Fibroblast of lung (primary cell): ENCODE measurements around the gene GPRIN3.

Experiments used
- CTCF ChIP-seq, 2 donors: IDR thresholded peaks in 1 of 2; conservative IDR thresholded peaks in 1 of 2; 1 replicate in 1 of 2; 2 replicates in 1 of 2; pipeline ENCODE4 v1.5.1; 2011 to 2012; ENCODE audit warnings: low read length in 2 of 2, control low read depth in 1 of 2, inconsistent platforms in 1 of 2, low read depth in 1 of 2, mild to moderate bottlenecking in 1 of 2
- EZH2 ChIP-seq: IDR thresholded peaks from 2 replicates; pipeline ENCODE4 v1.5.1; 2012; ENCODE audit warnings: low read length, control low read depth, mild to moderate bottlenecking; ENCODE audit errors: missing control alignments

- no peak for TF ChIP-seq CTCF (conservative IDR thresholded peaks at IDR 0.05 in 1 of 2, IDR thresholded peaks at IDR 0.05 in 1 of 2; ENCODE audit: low read depth in 1 of 2, low read length in 2 of 2)
- no peak for TF ChIP-seq EZH2
These were observed 22.8 kb downstream of the GPRIN3 start for GRCh38 chr4:89284828-89285227.
